K562 (cell line): ENCODE measurements around the gene KIZ.

Experiments
- MEF2A ChIP-seq: IDR thresholded peaks from 2 replicates; pipeline ENCODE4 v1.6.1; 2011; ENCODE audit warnings: low read depth, mild to moderate bottlenecking, low read length, moderate library complexity; ENCODE audit not compliant: control insufficient read depth
- PCBP1 ChIP-seq: fragments of 200-400 bp; formaldehyde crosslinking; IDR thresholded peaks from 2 replicates; pipeline ENCODE4 v1.6.1; 2018; ENCODE audit warnings: mild to moderate bottlenecking, low read depth, low read length; ENCODE audit not compliant: poor library complexity, severe bottlenecking
- POLR2A ChIP-seq: fragments of 450-650 bp; conservative IDR thresholded peaks from 2 replicates; pipeline ENCODE4 v1.6.1; 2016
- SP1 ChIP-seq: sonication (generic); formaldehyde crosslinking; IDR thresholded peaks from 2 replicates; pipeline ENCODE4 v1.8.1; 2022; ENCODE audit warnings: mild to moderate bottlenecking, missing genetic modification reagents
- TF ChIP-seq, protein P1 (sequence below), 3 experiments: IDR thresholded peaks in 2 of 3; conservative IDR thresholded peaks in 1 of 3; 2 replicates each; pipeline ENCODE4 v1.5.1; 2011 to 2012; ENCODE audit warnings: low read length in 3 of 3, mild to moderate bottlenecking in 3 of 3, control low read depth in 2 of 3, improper control_type of control experiment in 1 of 3, inconsistent platforms in 1 of 3, low read depth in 1 of 3, mixed read lengths in 1 of 3, moderate library complexity in 1 of 3; ENCODE audit not compliant: insufficient read depth in 2 of 3
- TF ChIP-seq, protein P2 (sequence below): fragments of 450-650 bp; formaldehyde crosslinking; IDR thresholded peaks from 2 replicates; pipeline ENCODE4 v1.4.0; 2022; ENCODE audit warnings: missing genetic modification characterization
- TF ChIP-seq, protein P3 (sequence below): fragments of 250-450 bp; sonication (Bioruptor Pico); IDR thresholded peaks from 2 replicates; pipeline ENCODE4 v1.5.0; 2020; ENCODE audit warnings: mild to moderate bottlenecking

DNA sequence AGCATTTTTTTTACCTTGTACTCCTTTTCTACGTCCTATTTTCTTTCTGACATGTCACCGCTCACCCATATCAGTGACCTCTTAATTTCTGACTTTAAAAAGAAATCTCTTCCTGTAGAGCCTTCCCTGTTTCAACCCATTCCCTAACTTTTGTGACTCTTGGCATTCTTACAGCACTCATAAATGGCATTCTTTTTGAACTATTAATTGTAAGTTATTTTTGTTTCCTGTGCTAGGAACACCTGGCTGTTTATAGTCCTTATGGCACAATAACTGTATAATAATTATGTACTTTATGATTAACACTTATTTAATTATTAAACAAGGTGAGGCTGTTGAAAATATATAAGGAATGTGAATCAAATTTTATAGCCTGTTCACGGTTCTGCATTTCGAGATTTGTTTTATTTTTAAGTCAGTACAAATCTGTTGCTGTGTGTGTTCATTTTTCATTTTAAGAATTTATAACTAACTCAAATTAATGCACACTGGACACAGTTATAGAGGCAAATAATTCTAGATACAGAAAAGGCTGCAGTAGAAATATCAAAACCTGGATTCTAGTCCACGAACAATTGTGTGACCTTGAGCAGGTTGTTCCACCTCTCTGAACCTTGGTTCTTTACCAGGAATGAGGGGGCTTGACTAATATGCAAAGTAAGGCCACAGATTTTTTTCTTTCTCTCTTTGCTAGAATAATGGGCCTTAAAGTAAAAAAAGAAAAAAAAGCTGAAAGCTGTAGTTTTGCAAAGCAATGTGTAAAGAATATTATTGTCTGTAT is 1.5 kb downstream of the KIZ start:
- no peak for TF ChIP-seq PCBP1
- no peak for TF ChIP-seq SP1
- TF ChIP-seq, protein P1, sequence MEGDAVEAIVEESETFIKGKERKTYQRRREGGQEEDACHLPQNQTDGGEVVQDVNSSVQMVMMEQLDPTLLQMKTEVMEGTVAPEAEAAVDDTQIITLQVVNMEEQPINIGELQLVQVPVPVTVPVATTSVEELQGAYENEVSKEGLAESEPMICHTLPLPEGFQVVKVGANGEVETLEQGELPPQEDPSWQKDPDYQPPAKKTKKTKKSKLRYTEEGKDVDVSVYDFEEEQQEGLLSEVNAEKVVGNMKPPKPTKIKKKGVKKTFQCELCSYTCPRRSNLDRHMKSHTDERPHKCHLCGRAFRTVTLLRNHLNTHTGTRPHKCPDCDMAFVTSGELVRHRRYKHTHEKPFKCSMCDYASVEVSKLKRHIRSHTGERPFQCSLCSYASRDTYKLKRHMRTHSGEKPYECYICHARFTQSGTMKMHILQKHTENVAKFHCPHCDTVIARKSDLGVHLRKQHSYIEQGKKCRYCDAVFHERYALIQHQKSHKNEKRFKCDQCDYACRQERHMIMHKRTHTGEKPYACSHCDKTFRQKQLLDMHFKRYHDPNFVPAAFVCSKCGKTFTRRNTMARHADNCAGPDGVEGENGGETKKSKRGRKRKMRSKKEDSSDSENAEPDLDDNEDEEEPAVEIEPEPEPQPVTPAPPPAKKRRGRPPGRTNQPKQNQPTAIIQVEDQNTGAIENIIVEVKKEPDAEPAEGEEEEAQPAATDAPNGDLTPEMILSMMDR (IDR thresholded peaks at IDR 0.05 in 2 of 3, conservative IDR thresholded peaks at IDR 0.05 in 1 of 3; ENCODE audit: insufficient read depth in 2 of 3, low read depth in 1 of 3, low read length in 3 of 3), result no peak
- no peak for TF ChIP-seq MEF2A
- no peak for TF ChIP-seq POLR2A
- TF ChIP-seq, protein P2, sequence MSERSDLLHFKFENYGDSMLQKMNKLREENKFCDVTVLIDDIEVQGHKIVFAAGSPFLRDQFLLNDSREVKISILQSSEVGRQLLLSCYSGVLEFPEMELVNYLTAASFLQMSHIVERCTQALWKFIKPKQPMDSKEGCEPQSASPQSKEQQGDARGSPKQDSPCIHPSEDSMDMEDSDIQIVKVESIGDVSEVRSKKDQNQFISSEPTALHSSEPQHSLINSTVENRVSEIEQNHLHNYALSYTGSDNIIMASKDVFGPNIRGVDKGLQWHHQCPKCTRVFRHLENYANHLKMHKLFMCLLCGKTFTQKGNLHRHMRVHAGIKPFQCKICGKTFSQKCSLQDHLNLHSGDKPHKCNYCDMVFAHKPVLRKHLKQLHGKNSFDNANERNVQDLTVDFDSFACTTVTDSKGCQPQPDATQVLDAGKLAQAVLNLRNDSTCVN (CRISPR knock-in tag), result no peak
- TF ChIP-seq, protein P3, sequence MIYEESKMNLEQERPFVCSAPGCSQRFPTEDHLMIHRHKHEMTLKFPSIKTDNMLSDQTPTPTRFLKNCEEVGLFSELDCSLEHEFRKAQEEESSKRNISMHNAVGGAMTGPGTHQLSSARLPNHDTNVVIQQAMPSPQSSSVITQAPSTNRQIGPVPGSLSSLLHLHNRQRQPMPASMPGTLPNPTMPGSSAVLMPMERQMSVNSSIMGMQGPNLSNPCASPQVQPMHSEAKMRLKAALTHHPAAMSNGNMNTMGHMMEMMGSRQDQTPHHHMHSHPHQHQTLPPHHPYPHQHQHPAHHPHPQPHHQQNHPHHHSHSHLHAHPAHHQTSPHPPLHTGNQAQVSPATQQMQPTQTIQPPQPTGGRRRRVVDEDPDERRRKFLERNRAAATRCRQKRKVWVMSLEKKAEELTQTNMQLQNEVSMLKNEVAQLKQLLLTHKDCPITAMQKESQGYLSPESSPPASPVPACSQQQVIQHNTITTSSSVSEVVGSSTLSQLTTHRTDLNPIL (CRISPR knock-in tag), result no peak
